Vagina (tissue), 2 donors: Measurements from ENCODE around the gene PRDM16. TPM values are rescaled to one million over a fixed set of nuclear protein-coding genes. Genes with fewer than 3 reads are reported as not detected.

ENCODE experiments used
- DNase-seq, 2 donors: peaks; one replicate each; pipeline ENCODE4 v3.0.0-alpha.2; 2017; ENCODE audit errors: extremely low spot score in 2 of 2
- H3K27ac ChIP-seq: fragments of 200-600 bp; sonication (generic); one replicate; pipeline ENCODE4 v1.5.1; 2019
- H3K27me3 ChIP-seq: fragments of 200-600 bp; sonication (generic); one replicate; pipeline ENCODE4 v1.5.1; 2019
- H3K36me3 ChIP-seq, 2 donors: fragments of 200-600 bp; sonication (generic); one replicate each; pipeline ENCODE4 v1.5.1; 2017 to 2019
- H3K4me1 ChIP-seq: fragments of 200-600 bp; sonication (generic); one replicate; pipeline ENCODE4 v1.5.1; 2019
- H3K4me3 ChIP-seq, 2 donors: fragments of 200-600 bp; sonication (generic); 1 replicate in 1 of 2; 2 replicates in 1 of 2; pipeline ENCODE4 v1.5.1; 2016 to 2019
- H3K9me3 ChIP-seq: fragments of 200-600 bp; sonication (generic); one replicate; pipeline ENCODE4 v1.5.1; 2019
- POLR2A ChIP-seq, 2 donors: fragments of 450-650 bp; IDR thresholded peaks; one replicate each; pipeline ENCODE4 v1.6.1; 2017; ENCODE audit warnings: antibody characterized with exemption in 2 of 2, mild to moderate bottlenecking in 2 of 2, moderate library complexity in 2 of 2
- POLR2AphosphoS5 ChIP-seq, 2 donors: sonication (generic); formaldehyde crosslinking; IDR thresholded peaks; one replicate each; pipeline ENCODE4 v1.9.0; 2017; ENCODE audit warnings: antibody characterized with exemption in 2 of 2, mild to moderate bottlenecking in 2 of 2, low read depth in 1 of 2; ENCODE audit not compliant: insufficient read depth in 1 of 2
- intact Hi-C: fragments of 100-400 bp; cut with DNase I; formaldehyde crosslinking; loops from one replicate; pipeline ENCODE4 v1.15.1; 2023
- total RNA-seq: library from RNA; depleted of rRNA; stranded (reverse); fragments of >200 nt; gene quantifications from one replicate; pipeline ENCODE4 v1.2.3, GENCODE V29; 2016
- TF ChIP-seq, protein P1 (sequence below), 3 experiments: fragments of 450-650 bp in 2 of 3; fragments of 200-600 bp in 1 of 3; sonication (generic) in 1 of 3; IDR thresholded peaks; one replicate each; pipeline ENCODE4 v1.5.1; 2017 to 2019; ENCODE audit warnings: antibody characterized with exemption in 3 of 3, mild to moderate bottlenecking in 2 of 3, moderate library complexity in 2 of 3

Gene PRDM16
- total RNA-seq, 1 donor from 2014 or later, result 3.9 TPM

DNA sequence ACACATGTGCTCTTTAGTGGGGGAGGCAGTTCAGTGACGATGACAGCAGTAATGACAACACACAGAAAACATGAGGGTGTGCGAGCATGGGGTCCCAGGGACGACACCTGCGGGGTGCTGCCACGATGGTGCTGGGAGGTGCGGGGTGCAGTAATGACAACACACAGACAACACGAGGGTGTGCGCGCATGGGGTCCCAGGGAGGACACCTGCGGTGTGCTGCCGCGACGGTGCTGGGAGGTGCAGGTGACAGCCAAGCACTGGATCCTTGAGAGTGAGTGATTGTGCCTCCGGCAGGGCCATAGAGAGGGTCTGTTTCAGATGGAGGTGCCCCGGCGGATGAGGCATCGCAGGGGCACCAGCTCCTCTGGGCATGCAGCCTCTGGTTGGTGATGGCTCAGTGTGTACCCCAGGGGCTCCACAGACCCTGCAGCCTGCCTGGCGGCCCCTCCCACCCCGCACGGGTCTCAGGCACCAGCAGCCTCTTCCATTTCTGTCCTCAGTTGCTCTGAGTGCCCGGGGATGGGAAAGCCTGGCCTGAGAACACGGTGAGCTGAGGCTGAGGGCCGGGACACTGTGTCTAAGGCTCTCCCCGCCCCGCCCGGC lies 193.8 kb downstream of the PRDM16 start:
- intact Hi-C loops, result no loop called here
- Histone ChIP-seq H3K36me3 (no peaks in the 10 kb centered on the region), H3K4me1 (no peaks in the 10 kb centered on the region), H3K4me3 (no peak overlapping the region), H3K27ac (no peak overlapping the region), H3K9me3 (no peaks in the 10 kb centered on the region), H3K27me3 (no peaks in the 10 kb centered on the region)
- TF ChIP-seq POLR2AphosphoS5 (IDR thresholded peaks at IDR 0.05; ENCODE audit: insufficient read depth in 1 of 2, low read depth in 1 of 2) (no peak), POLR2A (IDR thresholded peaks at IDR 0.05) (no peak)
- TF ChIP-seq, protein P1, sequence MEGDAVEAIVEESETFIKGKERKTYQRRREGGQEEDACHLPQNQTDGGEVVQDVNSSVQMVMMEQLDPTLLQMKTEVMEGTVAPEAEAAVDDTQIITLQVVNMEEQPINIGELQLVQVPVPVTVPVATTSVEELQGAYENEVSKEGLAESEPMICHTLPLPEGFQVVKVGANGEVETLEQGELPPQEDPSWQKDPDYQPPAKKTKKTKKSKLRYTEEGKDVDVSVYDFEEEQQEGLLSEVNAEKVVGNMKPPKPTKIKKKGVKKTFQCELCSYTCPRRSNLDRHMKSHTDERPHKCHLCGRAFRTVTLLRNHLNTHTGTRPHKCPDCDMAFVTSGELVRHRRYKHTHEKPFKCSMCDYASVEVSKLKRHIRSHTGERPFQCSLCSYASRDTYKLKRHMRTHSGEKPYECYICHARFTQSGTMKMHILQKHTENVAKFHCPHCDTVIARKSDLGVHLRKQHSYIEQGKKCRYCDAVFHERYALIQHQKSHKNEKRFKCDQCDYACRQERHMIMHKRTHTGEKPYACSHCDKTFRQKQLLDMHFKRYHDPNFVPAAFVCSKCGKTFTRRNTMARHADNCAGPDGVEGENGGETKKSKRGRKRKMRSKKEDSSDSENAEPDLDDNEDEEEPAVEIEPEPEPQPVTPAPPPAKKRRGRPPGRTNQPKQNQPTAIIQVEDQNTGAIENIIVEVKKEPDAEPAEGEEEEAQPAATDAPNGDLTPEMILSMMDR (IDR thresholded peaks at IDR 0.05), result no peak
- DNase-seq, result no peak

DNA sequence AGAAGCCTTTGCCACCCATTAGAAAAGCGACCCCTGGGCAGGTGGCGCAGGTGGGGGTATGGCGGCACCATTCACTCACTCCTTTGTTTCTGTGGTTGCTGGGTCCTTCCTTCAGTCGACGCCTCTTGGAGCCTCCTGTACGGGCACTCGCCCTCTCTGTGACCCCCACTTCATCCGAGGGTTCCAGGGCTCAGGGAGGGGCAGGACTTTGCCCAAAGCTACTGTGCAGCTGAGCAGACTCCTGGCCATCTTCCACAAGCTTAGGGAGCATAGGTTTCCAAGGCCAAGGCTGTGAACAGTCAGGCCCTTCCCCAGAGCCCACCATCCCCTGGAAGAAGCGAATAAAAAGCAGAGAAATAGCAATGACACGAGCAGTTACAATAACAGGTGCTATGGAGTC lies 194.8 kb downstream of the PRDM16 start:
- no peaks in the 10 kb centered on the region for H3K27me3 ChIP-seq
- H3K9me3 ChIP-seq, result no peaks in the 10 kb centered on the region
- no peaks in the 10 kb centered on the region for H3K36me3 ChIP-seq
- H3K4me3 ChIP-seq, result no peak overlapping the region
- intact Hi-C loops, result no loop called here
- no peak overlapping the region for H3K27ac ChIP-seq
- no peaks in the 10 kb centered on the region for H3K4me1 ChIP-seq
- no peak for DNase-seq
- TF ChIP-seq, protein P1 (IDR thresholded peaks at IDR 0.05), result no peak
- TF ChIP-seq POLR2A (IDR thresholded peaks at IDR 0.05) (no peak), POLR2AphosphoS5 (IDR thresholded peaks at IDR 0.05; ENCODE audit: insufficient read depth in 1 of 2, low read depth in 1 of 2) (no peak)

DNA sequence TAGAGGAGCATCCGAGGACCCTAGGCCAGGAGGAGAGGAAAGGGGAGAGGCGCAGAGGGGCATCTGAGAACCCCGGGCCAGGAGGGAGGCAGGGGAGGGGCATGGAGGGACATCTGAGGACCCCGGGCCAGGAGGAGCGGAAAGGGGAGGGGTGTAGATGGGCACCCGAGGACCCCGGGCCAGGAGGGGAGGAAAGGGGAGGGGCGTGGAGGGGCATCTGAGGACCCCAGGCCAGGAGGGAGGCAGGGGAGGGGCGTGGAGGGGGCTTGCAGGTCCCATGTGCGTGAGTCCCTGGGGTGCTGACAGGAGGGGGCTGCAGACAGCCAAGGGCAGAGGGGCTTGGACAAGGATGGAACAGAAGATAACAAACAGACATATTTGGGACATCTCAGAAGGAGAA lies 195.5 kb downstream of the PRDM16 start:
- Histone ChIP-seq H3K36me3 (no peaks in the 10 kb centered on the region), H3K4me3 (no peak overlapping the region), H3K27me3 (no peaks in the 10 kb centered on the region), H3K27ac (no peak overlapping the region), H3K4me1 (no peaks in the 10 kb centered on the region), H3K9me3 (no peaks in the 10 kb centered on the region)
- no peak for TF ChIP-seq POLR2AphosphoS5 (IDR thresholded peaks at IDR 0.05; ENCODE audit: insufficient read depth in 1 of 2, low read depth in 1 of 2)
- TF ChIP-seq, protein P1 (IDR thresholded peaks at IDR 0.05), result no peak
- no peak for TF ChIP-seq POLR2A (IDR thresholded peaks at IDR 0.05)
- intact Hi-C loops, result no loop called here
- DNase-seq, result no peak

DNA sequence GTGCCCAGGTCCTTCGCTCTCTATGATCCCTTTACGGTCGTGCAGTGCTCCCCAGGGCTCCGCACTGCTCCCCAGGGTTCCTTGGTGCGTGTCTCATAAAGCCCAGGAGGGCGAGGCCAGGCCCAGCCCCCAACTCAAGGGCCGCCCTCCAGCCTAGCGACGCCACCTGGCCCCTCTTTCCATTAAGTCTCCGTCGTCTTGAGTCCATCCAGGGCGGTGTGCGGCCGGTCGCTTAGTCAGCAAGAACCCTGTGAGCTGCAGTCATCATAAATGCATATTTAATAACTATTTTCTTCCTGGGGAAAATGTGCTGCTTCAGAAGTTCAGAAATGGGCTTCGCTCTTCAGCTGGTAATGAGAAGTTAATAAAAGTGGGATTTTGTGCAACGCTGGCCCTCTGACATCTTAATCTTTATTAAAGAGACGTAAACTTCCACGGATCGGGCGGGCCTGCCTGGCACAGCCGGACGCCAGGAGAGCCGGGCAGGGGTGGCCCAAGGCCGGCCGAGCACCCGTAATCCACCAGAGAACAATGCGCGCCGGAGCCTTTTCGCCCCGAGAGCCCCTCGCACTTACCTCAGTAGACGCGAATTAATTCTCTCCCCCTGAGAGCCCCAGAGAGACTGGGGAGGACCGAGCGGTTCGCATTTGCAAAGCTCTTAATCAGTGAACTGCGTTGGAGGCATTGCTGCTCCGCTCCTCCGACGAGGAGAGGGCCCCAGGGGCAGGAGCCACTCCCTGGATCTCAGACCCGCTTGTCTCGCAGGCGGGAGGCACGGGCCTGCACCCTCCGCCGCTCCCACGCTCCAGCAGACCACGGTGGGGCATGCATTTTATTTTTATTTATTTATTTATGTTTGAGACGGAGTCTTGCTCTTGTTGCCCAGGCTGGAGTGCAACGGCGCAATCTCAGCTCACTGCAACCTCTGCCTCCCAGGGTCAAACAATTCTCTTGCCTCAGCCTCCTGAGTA lies 197.1 kb downstream of the PRDM16 start:
- intact Hi-C loops, result no loop called here
- Histone ChIP-seq H3K9me3 (no peaks in the 10 kb centered on the region), H3K27me3 (no peaks in the 10 kb centered on the region), H3K4me3 (no peak overlapping the region), H3K36me3 (no peaks in the 10 kb centered on the region), H3K4me1 (no peaks in the 10 kb centered on the region), H3K27ac (no peak overlapping the region)
- no peak for DNase-seq
- TF ChIP-seq, protein P1 (IDR thresholded peaks at IDR 0.05), result no peak
- TF ChIP-seq POLR2A (IDR thresholded peaks at IDR 0.05), result no peak
- no peak for TF ChIP-seq POLR2AphosphoS5 (IDR thresholded peaks at IDR 0.05; ENCODE audit: insufficient read depth in 1 of 2, low read depth in 1 of 2)
